HG03064 (cell line): Measurements from ENCODE around the gene DOCK8.

Experiments used
- ATAC-seq: cut with Tn5 transposase; IDR thresholded peaks from one replicate; pipeline ENCODE4 v1.9.1; 2021; ENCODE audit warnings: low read depth; ENCODE audit not compliant: unreplicated experiment

DOCK8 gene

GRCh38 chr9:354453-354852, 139.8 kb downstream of the DOCK8 start:
- ATAC-seq = no peak

- ATAC-seq = no peak
These were observed 142.9 kb downstream of the DOCK8 start for GRCh38 chr9:357560-357959.

GRCh38 chr9:362561-363273, 148.1 kb downstream of the DOCK8 start:
- ATAC-seq = no peak

GRCh38 chr9:363274-363612, 148.6 kb downstream of the DOCK8 start:
- no peak for ATAC-seq

GRCh38 chr9:365436-365835, 150.8 kb downstream of the DOCK8 start:
- no peak for ATAC-seq

GRCh38 chr9:366620-367019, 152.0 kb downstream of the DOCK8 start:
- no peak for ATAC-seq

GRCh38 chr9:370086-370485, 155.4 kb downstream of the DOCK8 start:
- ATAC-seq = no peak

GRCh38 chr9:371349-371748, 156.7 kb downstream of the DOCK8 start:
- no peak for ATAC-seq

GRCh38 chr9:372128-372527, 157.5 kb downstream of the DOCK8 start:
- no peak for ATAC-seq

GRCh38 chr9:373759-374206, 159.1 kb downstream of the DOCK8 start:
- ATAC-seq = no peak

GRCh38 chr9:374736-375135, 160.1 kb downstream of the DOCK8 start:
- ATAC-seq = no peak

GRCh38 chr9:376115-376514, 161.4 kb downstream of the DOCK8 start:
- no peak for ATAC-seq

GRCh38 chr9:378263-378662, 163.6 kb downstream of the DOCK8 start:
- ATAC-seq = no peak

GRCh38 chr9:382383-382782, 167.7 kb downstream of the DOCK8 start:
- no peak for ATAC-seq

- no peak for ATAC-seq
These were observed 171.2 kb downstream of the DOCK8 start for GRCh38 chr9:385818-386398.

GRCh38 chr9:389159-389558, 174.5 kb downstream of the DOCK8 start:
- no peak for ATAC-seq

GRCh38 chr9:389758-390157, 175.1 kb downstream of the DOCK8 start:
- ATAC-seq = no peak

GRCh38 chr9:392077-392804, 177.6 kb downstream of the DOCK8 start:
- ATAC-seq = no peak

GRCh38 chr9:394347-395052, 179.8 kb downstream of the DOCK8 start:
- ATAC-seq = no peak

- ATAC-seq = no peak
These were observed 181.7 kb downstream of the DOCK8 start for GRCh38 chr9:396396-396795.

- ATAC-seq = no peak
These were observed 183.4 kb downstream of the DOCK8 start for GRCh38 chr9:398085-398484.
